Muscle layer of duodenum (tissue), 2 donors: Measurements from ENCODE around the gene CSGALNACT2.
A peak's percentile ranks its signal among the peaks of the same experiment; 100 is the strongest.

Experiments
- H3K27ac ChIP-seq: one replicate; pipeline ENCODE4 v1.7.0; 2013; ENCODE audit warnings: mild to moderate bottlenecking, low read length
- H3K27me3 ChIP-seq: one replicate; pipeline ENCODE4 v1.7.0; 2013; ENCODE audit warnings: low read depth, mild to moderate bottlenecking, control low read depth, low read length
- H3K36me3 ChIP-seq, 2 donors: one replicate each; pipeline ENCODE4 v1.7.0; 2013; ENCODE audit warnings: low read length in 2 of 2, control low read depth in 1 of 2, mild to moderate bottlenecking in 1 of 2; ENCODE audit not compliant: insufficient read depth in 2 of 2, control insufficient read depth in 1 of 2
- H3K4me1 ChIP-seq, 2 donors: one replicate each; pipeline ENCODE4 v1.7.0; 2013; ENCODE audit warnings: low read length in 2 of 2, mild to moderate bottlenecking in 2 of 2, control low read depth in 1 of 2, moderate library complexity in 1 of 2; ENCODE audit not compliant: insufficient read depth in 2 of 2, control insufficient read depth in 1 of 2
- H3K4me3 ChIP-seq, 2 donors: one replicate each; pipeline ENCODE4 v1.7.0; 2013; ENCODE audit warnings: low read length in 2 of 2, low read depth in 1 of 2, mild to moderate bottlenecking in 1 of 2
- H3K9me3 ChIP-seq, 2 donors: one replicate each; pipeline ENCODE4 v1.7.0; 2013; ENCODE audit warnings: low read length in 2 of 2, control low read depth in 1 of 2, mild to moderate bottlenecking in 1 of 2; ENCODE audit not compliant: control insufficient read depth in 1 of 2
- donor health status: healthy.

The CSGALNACT2 gene

DNA sequence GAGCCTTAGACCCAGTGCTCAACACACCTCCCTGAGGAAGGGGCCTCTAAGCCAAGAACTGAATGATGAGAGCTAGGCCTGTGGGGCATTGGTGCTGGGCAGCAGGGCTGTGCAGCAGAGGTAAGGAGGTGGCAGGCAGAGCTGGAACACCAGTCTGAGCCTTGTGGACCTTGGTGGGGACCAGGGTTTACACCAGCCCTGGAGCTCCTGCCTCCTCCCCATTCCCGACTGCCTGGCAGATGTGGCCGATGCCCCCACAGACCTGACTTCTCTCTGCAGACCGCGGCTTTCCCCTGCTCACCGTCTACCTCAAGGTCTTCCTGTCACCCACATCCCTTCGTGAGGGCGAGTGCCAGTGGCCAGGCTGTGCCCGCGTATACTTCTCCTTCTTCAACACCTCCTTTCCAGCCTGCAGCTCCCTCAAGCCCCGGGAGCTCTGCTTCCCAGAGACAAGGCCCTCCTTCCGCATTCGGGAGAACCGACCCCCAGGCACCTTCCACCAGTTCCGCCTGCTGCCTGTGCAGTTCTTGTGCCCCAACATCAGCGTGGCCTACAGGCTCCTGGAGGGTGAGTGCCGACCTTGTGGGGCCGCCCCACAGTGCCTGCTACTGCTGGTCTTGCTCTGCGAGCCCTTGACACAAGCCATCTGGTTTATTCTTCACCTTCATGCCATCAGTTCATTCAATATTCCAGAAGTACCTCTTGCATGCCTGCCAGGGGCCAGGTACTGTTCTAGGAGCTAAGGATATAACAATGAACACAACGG, 36.0 kb upstream of the CSGALNACT2 start:
- no peaks in the 10 kb centered on the region for H3K36me3 ChIP-seq
- H3K4me3 ChIP-seq: no peak overlapping the region
- H3K27me3 ChIP-seq: no peaks in the 10 kb centered on the region
- H3K9me3 ChIP-seq: no peaks in the 10 kb centered on the region
- H3K4me1 ChIP-seq: peaks cover 0 to 12% of the 10 kb centered on the region in 2 donors
- no peak overlapping the region for H3K27ac ChIP-seq

DNA sequence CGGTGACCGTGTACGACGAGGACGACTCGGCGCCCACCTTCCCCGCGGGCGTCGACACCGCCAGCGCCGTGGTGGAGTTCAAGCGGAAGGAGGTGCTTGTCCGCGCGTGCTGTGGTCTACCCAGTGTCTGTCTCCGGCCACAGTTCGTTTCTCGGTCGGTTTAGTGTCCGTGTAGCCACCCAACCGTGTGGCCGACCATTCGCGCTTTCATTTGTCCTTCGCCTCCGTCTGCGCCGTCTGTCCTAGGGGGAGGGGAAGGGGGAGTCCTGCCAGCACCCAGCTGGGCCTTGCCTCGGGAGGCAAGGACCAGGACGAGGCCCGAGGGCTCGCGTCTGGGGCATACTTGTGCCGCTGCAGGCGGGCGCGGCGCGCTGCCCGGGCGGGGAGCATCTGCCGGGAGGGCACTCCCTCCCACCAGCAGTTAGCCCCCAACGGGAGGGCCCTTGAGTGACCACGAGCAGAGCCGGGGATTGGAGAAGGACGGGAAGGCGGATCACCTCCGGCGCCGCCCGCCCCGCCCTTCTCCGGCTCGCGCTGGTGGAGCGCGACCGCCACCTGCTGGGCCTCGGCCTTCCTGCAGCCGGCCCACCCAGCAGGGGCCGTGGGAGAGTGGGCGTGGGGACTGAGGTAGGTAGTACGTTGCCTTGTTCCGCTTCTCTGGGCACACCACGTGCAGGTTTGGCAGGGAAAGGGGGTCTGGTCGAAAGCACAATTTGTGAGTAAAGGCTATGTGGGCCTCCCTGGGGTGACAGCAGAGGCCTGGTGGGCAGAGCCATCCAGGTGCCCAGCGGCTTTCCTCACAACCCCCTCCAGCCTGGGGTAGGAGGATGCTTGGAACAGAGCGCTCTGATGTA, 32.9 kb upstream of the CSGALNACT2 start:
- Histone ChIP-seq H3K27me3 (no peaks in the 10 kb centered on the region), H3K4me1 (peaks cover 0 to 12% of the 10 kb centered on the region in 2 donors), H3K36me3 (no peaks in the 10 kb centered on the region), H3K27ac (no peak overlapping the region), H3K4me3 (peak overlapping the region; percentile 56 to 64), H3K9me3 (no peaks in the 10 kb centered on the region)

DNA sequence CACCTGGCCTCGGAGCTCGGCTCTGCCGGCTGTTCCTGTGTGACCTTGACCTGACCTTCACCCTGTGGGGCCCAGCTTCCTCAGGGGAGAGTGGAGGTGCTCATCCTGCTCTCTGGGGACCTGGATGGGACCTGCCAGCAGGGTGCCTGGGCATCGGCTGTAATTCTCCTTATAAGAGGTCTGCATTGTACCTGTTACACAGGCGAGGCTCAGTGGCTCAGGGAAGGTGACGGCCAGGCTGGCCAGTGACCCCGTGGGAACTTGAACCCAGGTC, 32.4 kb upstream of the CSGALNACT2 start:
- H3K36me3 ChIP-seq: no peaks in the 10 kb centered on the region
- peaks cover 0 to 12% of the 10 kb centered on the region in 2 donors for H3K4me1 ChIP-seq
- H3K9me3 ChIP-seq: no peaks in the 10 kb centered on the region
- no peak overlapping the region for H3K4me3 ChIP-seq
- H3K27me3 ChIP-seq: no peaks in the 10 kb centered on the region
- H3K27ac ChIP-seq: no peak overlapping the region

DNA sequence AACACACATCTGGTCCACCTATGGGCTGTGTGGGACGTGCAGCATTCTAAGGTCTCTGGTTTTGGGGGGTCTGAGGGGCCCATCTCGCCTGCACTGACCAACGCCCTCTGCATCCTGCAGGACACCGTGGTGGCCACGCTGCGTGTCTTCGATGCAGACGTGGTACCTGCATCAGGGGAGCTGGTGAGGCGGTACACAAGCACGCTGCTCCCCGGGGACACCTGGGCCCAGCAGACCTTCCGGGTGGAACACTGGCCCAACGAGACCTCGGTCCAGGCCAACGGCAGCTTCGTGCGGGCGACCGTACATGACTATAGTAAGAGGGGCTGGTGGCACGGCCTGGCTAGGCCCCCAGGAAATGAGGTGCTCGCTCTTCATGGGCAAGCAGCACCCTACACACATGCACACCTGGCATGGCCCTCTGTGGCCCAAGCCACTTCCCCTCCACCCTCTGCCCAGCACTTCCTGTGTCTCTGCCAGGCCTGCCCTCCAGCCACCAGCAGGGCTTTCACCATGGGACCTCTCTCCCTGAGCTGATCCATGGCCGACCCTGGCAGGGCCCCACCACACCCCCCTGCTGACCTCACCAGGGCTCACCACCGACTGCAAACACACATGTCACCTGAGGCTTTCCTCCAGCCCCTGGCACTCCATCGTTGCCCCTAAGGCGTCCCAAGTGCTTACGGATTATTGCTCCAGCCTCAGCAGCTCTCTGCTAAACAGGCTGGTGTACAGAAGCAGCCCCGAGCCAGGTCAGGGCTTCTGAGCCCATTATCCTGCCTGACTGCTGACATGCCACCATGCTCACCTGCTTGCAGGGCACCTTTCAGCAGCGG, 31.8 kb upstream of the CSGALNACT2 start:
- no peak overlapping the region for H3K27ac ChIP-seq
- H3K27me3 ChIP-seq: no peaks in the 10 kb centered on the region
- no peaks in the 10 kb centered on the region for H3K36me3 ChIP-seq
- peaks cover 0 to 12% of the 10 kb centered on the region in 2 donors for H3K4me1 ChIP-seq
- H3K4me3 ChIP-seq: no peak overlapping the region
- no peaks in the 10 kb centered on the region for H3K9me3 ChIP-seq

DNA sequence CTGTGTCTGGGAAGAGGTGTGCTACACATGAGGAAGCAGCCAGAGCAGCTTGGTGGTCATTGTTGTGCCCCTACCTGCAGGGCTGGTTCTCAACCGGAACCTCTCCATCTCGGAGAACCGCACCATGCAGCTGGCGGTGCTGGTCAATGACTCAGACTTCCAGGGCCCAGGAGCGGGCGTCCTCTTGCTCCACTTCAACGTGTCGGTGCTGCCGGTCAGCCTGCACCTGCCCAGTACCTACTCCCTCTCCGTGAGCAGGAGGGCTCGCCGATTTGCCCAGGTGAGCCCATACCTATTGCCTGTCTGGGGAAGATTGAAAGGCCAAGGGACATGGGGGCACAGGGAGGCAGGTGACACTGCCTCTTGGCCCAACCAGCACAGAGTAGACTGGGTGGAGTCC, 29.3 kb upstream of the CSGALNACT2 start:
- peaks cover 0 to 12% of the 10 kb centered on the region in 2 donors for H3K4me1 ChIP-seq
- no peak overlapping the region for H3K4me3 ChIP-seq

DNA sequence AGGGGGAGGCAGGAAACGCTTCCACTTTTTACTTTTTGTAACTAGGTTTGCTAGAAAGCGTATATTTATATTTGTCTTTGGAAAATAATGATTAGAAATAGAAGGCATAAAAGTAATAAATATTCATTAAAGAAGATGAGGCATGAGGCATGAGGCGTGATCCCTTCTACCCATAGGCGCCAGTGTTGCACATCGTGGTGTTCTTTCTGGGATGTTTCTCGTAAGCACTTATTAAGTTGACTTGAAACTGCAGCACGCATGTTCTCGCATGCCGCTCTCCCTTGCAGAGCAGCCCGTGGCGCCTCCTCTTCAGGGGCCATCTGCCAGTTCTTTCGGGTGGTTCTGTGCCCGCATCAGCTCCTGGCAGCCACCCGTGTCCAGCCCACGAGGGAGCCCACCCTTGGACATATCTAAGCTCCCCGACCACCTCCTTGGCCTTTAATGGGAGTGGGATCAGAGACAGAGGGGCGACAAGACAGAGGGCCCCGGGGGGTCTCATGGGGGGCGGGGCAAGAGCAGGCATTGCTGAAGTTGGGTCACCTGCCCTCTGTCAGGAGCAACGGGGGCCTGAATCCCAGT, 28.5 kb upstream of the CSGALNACT2 start:
- Histone ChIP-seq H3K27ac (no peak overlapping the region), H3K4me1 (peaks cover 0 to 8% of the 10 kb centered on the region in 2 donors), H3K9me3 (no peaks in the 10 kb centered on the region), H3K27me3 (no peaks in the 10 kb centered on the region), H3K4me3 (no peak overlapping the region), H3K36me3 (no peaks in the 10 kb centered on the region)

More for the DNA sequence above, 29.3 kb upstream of the CSGALNACT2 start:
- Histone ChIP-seq H3K27me3 (no peaks in the 10 kb centered on the region), H3K36me3 (no peaks in the 10 kb centered on the region), H3K27ac (no peak overlapping the region), H3K9me3 (no peaks in the 10 kb centered on the region)

DNA sequence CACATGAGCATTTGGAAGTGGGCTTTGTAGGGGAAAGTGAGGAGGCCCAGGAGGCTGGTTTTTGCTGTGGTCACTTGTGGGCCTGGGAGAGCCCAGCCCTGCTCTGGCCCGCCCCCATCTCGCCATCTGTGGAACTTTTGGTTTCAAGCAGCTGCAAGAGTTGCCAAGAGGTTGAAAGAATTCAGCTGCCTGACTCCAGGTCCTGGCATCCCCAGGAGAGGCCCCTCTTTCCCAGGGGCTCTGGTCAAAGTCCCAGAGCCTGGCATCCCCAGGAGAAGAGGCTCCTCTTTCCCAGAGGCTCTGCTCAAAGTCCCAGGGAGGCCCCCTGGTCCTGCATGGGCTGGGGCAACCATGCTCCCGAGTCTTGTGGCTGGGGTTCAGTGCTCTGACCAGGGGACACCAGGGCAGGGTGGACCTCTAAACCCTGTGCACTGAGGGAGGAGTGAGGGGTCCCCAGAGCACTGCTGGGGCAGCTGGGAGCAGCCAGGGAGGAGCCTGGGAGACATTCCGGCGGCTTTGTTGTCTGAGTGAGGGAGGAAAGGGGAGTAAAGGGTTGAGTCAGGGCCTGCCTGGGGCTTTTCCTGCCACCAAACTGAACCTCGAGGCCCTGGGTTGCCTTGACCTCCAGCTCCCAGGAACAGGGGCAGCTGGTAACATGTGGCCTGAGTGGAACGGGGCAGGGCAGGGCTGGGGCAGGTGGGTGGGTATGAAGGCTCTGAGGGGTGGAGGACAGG, 27.7 kb upstream of the CSGALNACT2 start:
- H3K9me3 ChIP-seq: no peaks in the 10 kb centered on the region
- no peaks in the 10 kb centered on the region for H3K27me3 ChIP-seq
- H3K4me1 ChIP-seq: peaks cover 0 to 4% of the 10 kb centered on the region in 2 donors
- no peaks in the 10 kb centered on the region for H3K36me3 ChIP-seq
- no peak overlapping the region for H3K4me3 ChIP-seq
- H3K27ac ChIP-seq: no peak overlapping the region

DNA sequence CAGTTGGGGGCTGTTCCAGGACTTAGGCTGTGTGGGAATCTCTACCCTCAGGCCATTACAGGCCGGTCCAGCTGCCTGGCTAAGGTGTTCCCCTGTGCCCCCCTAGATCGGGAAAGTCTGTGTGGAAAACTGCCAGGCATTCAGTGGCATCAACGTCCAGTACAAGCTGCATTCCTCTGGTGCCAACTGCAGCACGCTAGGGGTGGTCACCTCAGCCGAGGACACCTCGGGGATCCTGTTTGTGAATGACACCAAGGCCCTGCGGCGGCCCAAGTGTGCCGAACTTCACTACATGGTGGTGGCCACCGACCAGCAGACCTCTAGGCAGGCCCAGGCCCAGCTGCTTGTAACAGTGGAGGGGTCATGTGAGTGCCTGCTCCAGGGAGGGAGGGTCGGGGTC, 27.1 kb upstream of the CSGALNACT2 start:
- Histone ChIP-seq H3K27ac (no peak overlapping the region), H3K27me3 (no peaks in the 10 kb centered on the region), H3K4me1 (no peaks in the 10 kb centered on the region), H3K9me3 (no peaks in the 10 kb centered on the region), H3K36me3 (no peaks in the 10 kb centered on the region), H3K4me3 (no peak overlapping the region)

DNA sequence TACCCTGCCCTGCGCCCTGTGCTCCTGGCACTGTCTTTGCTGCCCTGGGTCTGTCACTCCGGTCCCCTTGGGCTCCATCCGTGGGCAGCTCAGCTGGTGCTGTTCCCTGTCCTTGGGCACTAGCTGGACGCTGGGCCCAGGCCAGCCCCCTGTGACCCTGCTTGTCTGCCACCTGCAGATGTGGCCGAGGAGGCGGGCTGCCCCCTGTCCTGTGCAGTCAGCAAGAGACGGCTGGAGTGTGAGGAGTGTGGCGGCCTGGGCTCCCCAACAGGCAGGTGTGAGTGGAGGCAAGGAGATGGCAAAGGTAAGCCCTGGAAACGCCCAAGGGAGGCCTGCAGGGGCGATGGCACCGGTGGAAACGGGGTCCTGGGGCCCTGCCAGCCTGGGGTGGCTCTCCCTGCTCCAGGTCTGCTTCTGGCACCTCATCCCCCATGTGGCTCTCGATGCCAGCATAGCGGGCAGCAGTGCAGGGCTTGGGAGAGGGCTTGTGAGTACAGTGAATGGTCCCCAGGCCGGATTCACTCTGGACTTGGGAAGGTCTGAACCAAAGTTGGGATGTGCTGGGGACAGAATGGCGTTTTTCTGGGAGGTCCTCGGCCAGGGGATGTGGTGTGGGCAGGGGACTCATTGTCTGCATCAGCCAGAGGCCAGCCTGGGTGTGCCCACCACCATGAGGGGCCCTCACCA, 26.2 kb upstream of the CSGALNACT2 start:
- Histone ChIP-seq H3K36me3 (no peaks in the 10 kb centered on the region), H3K4me1 (no peaks in the 10 kb centered on the region), H3K9me3 (no peaks in the 10 kb centered on the region), H3K27ac (no peak overlapping the region), H3K4me3 (no peak overlapping the region), H3K27me3 (no peaks in the 10 kb centered on the region)

DNA sequence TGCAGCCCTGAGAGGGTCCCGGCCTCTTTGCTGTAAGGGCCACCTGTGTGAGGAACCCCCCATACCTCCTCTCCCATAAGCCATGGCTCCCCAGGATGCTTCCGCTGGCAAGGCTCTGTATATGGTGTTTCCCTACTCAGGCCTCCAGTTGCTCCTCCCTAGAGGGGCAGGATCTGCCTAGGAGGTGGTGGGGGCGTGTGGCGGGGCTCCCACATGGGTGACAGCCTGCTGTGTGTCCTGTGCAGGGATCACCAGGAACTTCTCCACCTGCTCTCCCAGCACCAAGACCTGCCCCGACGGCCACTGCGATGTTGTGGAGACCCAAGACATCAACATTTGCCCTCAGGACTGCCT, 25.7 kb upstream of the CSGALNACT2 start:
- Histone ChIP-seq H3K36me3 (no peaks in the 10 kb centered on the region), H3K27ac (no peak overlapping the region), H3K4me3 (no peak overlapping the region), H3K4me1 (no peaks in the 10 kb centered on the region), H3K27me3 (no peaks in the 10 kb centered on the region), H3K9me3 (no peaks in the 10 kb centered on the region)
